Immature natural killer cell (primary cell): Measurements from ENCODE around the gene CFAP97D1. TPM values are rescaled to one million over a fixed set of nuclear protein-coding genes. Genes with fewer than 3 reads are reported as not detected.

Experiments used
- DNase-seq, 3 donors: peaks; one replicate each; pipeline ENCODE4 v3.0.0; 2022; ENCODE audit warnings: mixed read lengths in 1 of 3
- H3K27ac Mint-ChIP-seq, 6 donors: one replicate each; pipeline ENCODE4 v1.8.0; 2020; ENCODE audit warnings: mixed read lengths in 6 of 6, mild to moderate bottlenecking in 5 of 6, inconsistent platforms in 4 of 6, moderate library complexity in 3 of 6
- H3K27me3 Mint-ChIP-seq, 3 donors: one replicate each; pipeline ENCODE4 v1.8.0; 2020 to 2021; ENCODE audit warnings: low read depth in 3 of 3, mild to moderate bottlenecking in 3 of 3, mixed read lengths in 3 of 3, moderate library complexity in 3 of 3, inconsistent platforms in 1 of 3
- H3K36me3 Mint-ChIP-seq, 3 donors: one replicate each; pipeline ENCODE4 v1.8.0; 2020; ENCODE audit warnings: mixed read lengths in 3 of 3, inconsistent platforms in 2 of 3, mild to moderate bottlenecking in 2 of 3
- H3K4me1 Mint-ChIP-seq, 2 donors: one replicate each; pipeline ENCODE4 v1.8.0; 2020; ENCODE audit warnings: inconsistent platforms in 2 of 2, mild to moderate bottlenecking in 2 of 2, mixed read lengths in 2 of 2, moderate library complexity in 1 of 2
- H3K4me3 Mint-ChIP-seq, 5 donors: one replicate each; pipeline ENCODE4 v1.8.0; 2020; ENCODE audit warnings: mild to moderate bottlenecking in 5 of 5, mixed read lengths in 5 of 5, inconsistent platforms in 3 of 5, moderate library complexity in 3 of 5
- H3K9me3 Mint-ChIP-seq, 6 donors: one replicate each; pipeline ENCODE4 v1.8.0; 2020; ENCODE audit warnings: mild to moderate bottlenecking in 6 of 6, mixed read lengths in 6 of 6, inconsistent platforms in 4 of 6, moderate library complexity in 3 of 6
- polyA plus RNA-seq, 3 donors: library from polyadenylated mRNA; unstranded; fragments of 300-500 nt; fragmentation: Illumina TruSeq; gene quantifications; one replicate each; pipeline ENCODE4 v1.2.3, GENCODE V29; 2021

CFAP97D1 gene
- polyA plus RNA-seq, 3 donors from 2014 or later: not detected

GRCh38 chr17:43830510-43831140 lies 50.4 kb downstream of the CFAP97D1 start:
- Mint-ChIP-seq H3K27ac (no peak overlapping the region), H3K36me3 (no peaks in the 10 kb centered on the region), H3K4me1 (peaks cover 10 to 11% of the 10 kb centered on the region in 2 donors), H3K9me3 (peaks cover 0 to 2% (median 0%) of the 10 kb centered on the region in 6 donors), H3K27me3 (peaks cover 10 to 23% (median 21%) of the 10 kb centered on the region in 3 donors), H3K4me3 (peak overlapping the region in 3 of 5 donors; percentile 42 to 60 (median 51))
- no peak for DNase-seq

- no peak for DNase-seq
- peak overlapping the region; percentile 52 to 80 (median 75) for H3K4me3 Mint-ChIP-seq
- H3K36me3 Mint-ChIP-seq: no peaks in the 10 kb centered on the region
- H3K27ac Mint-ChIP-seq: no peak overlapping the region
- peaks cover 16 to 26% (median 23%) of the 10 kb centered on the region in 3 donors for H3K27me3 Mint-ChIP-seq
- peaks cover 10 to 11% of the 10 kb centered on the region in 2 donors for H3K4me1 Mint-ChIP-seq
- H3K9me3 Mint-ChIP-seq: peaks cover 0 to 2% (median 0%) of the 10 kb centered on the region in 6 donors
Measured at GRCh38 chr17:43831633-43832032, 51.4 kb downstream of the CFAP97D1 start.

DNA sequence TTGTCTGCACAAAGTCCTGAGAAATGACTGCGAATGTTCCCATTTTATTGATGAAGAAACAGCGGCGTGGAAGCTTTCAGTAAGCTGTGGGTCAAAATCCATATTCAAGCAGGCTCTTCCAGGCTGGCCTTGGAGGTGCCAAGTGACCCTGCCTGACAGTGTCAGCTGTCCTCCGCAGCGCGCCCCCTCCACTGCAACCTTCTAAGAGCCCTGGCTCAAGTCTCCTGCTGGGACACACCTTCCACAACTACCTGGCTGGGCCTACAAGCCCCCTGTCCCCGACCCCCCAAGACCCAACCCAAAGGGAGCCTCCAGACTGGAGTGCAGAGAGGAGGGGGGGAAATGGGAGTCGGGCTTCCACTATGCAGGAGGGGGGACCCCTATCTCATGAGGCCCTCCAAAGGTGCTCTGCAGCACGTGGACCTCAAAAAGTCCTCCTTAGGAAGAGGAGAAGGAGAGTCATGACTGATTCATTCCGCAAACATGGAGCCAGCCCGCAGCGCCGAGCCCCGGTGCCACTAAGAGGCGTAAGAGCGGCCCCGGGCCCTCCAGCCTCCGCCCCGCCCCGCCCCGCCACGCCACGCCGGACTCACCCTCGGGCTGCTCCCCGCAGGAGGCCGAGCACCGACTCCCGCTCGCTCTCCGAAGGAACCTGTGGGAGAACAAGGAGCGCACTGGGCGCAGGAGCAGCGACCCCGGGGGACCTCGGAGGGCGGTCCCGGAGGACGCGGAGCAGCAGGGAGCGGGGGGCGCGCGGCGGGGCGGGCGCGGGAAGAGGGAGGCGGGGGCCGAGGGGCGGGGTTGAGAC lies 52.1 kb downstream of the CFAP97D1 start:
- H3K9me3 Mint-ChIP-seq: peaks cover 0 to 2% (median 0%) of the 10 kb centered on the region in 6 donors
- peaks cover 10 to 11% of the 10 kb centered on the region in 2 donors for H3K4me1 Mint-ChIP-seq
- no peaks in the 10 kb centered on the region for H3K36me3 Mint-ChIP-seq
- no peak for DNase-seq
- peak overlapping the region; percentile 73 to 83 (median 77) for H3K4me3 Mint-ChIP-seq
- H3K27ac Mint-ChIP-seq: no peak overlapping the region
- peaks cover 16 to 26% (median 23%) of the 10 kb centered on the region in 3 donors for H3K27me3 Mint-ChIP-seq

DNA sequence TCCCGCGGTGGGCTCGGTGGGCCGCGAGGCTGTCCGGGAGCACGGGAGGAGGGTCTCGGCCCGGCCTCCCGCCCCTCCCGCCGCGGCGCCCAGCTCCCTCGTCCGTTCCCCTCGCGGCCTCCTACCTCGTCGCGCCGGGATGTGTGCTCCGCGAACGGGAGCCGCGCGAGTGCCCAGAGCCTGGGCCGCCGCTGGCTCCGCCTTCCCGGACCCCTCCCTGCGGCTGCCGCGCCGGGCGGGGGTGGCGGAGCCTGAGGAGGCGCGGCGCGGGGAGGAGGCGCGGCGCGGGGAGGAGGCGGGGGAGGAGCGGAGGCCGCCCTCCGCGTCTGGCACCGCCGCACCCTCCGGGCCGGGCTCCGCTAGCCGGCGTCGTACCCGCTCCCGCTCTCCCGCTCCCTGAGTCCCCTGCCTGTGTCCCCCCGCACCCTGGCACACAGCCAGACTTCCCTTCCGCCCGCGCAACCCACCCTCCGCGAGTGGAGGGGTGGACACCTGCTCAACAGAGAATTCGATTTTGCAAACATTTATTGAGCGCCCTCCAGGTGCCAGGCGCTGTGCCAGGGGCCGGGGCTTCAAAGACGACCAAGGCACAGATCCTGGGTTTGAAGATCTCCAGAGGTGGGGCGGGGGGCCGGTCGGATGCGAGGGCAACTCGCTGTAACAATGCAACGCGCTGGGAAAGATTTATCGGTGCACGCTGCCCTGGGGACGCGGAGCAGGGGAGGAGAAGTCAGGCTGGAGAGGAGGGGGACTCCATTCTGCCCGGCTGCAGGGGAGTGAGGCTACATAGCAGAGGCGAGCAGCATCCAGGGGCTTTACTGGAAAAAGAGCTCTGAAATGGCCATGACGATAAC lies 53.0 kb downstream of the CFAP97D1 start, which contains the start of gene MPP3:
Gene MPP3 (minus strand): TSS at position 171 of the 854 bp plus-strand sequence. CDS start 1,240 bp downstream, outside the sequence.
- DNase-seq: peak; percentile 29 to 49 (median 32)
- Mint-ChIP-seq H3K9me3 (peaks cover 0 to 2% (median 0%) of the 10 kb centered on the region in 6 donors), H3K27ac (peak within 1 kb of the TSS in 1 of 6 donors; percentile 40), H3K4me1 (peaks cover 10 to 11% of the 10 kb centered on the region in 2 donors), H3K27me3 (peaks cover 16 to 26% (median 26%) of the 10 kb centered on the region in 3 donors), H3K36me3 (no peaks in the 10 kb centered on the region), H3K4me3 (peak within 1 kb of the TSS; percentile 74 to 83 (median 78))

GRCh38 chr17:43834106-43834505 lies 53.9 kb downstream of the CFAP97D1 start:
- Mint-ChIP-seq H3K9me3 (peaks cover 0 to 2% (median 0%) of the 10 kb centered on the region in 6 donors), H3K4me3 (peak overlapping the region; percentile 36 to 78 (median 74)), H3K27ac (no peak overlapping the region), H3K4me1 (peaks cover 10 to 11% of the 10 kb centered on the region in 2 donors), H3K36me3 (no peaks in the 10 kb centered on the region), H3K27me3 (peaks cover 16 to 26% (median 26%) of the 10 kb centered on the region in 3 donors)
- DNase-seq: no peak

Other genes starting within 250 kb of the CFAP97D1 start
- gene ETV4, start 234.1 kb upstream of the CFAP97D1 start, polyA plus RNA-seq: not detected
- not detected for gene MEOX1, start 118.5 kb upstream of the CFAP97D1 start, polyA plus RNA-seq
- gene SOST, start 21.6 kb upstream of the CFAP97D1 start, polyA plus RNA-seq: under 1 TPM in 1 of 3 donors, not detected in 2; 0.10 TPM
- gene DUSP3, start 1.5 kb upstream of the CFAP97D1 start, polyA plus RNA-seq: 10 to 100 TPM in 2 of 3 donors, 1 to 10 TPM in 1; 9.1 to 13.6 (median 12.3) TPM
- not detected for gene MPP3, start 52.7 kb downstream of the CFAP97D1 start, polyA plus RNA-seq
- gene CD300LG, start 66.7 kb downstream of the CFAP97D1 start, polyA plus RNA-seq: not detected
- gene MPP2, start 127.1 kb downstream of the CFAP97D1 start, polyA plus RNA-seq: under 1 TPM in 1 of 3 donors, not detected in 2; 0.55 TPM
- not detected for gene PPY, start 162.0 kb downstream of the CFAP97D1 start, polyA plus RNA-seq
- gene PYY, start 173.5 kb downstream of the CFAP97D1 start, polyA plus RNA-seq: not detected
- 1 to 10 TPM in 2 of 3 donors, under 1 TPM in 1; 0.75 to 1.9 (median 1.2) TPM for gene NAGS, start 224.2 kb downstream of the CFAP97D1 start, polyA plus RNA-seq
- gene TMEM101, start 234.5 kb downstream of the CFAP97D1 start, polyA plus RNA-seq: 10 to 100 TPM; 31.6 to 40.3 (median 38.3) TPM